NCI-H524 (cell line): ENCODE results near the gene RTL9.
"Not testable (repeated sequence)": the region's sequence is repeated elsewhere in the genome, so short reads cannot be mapped to it uniquely, and the experiment has no call there.

Source experiments
- DNase-seq, 2 experiments: peaks; one replicate each; lab custom pipeline; 2025; lab: John Stamatoyannopoulos, UW

The RTL9 gene

GRCh38 chrX:110406250-110406649 lies 47.6 kb downstream of the RTL9 start:
- DNase-seq: not testable (repeated sequence)

GRCh38 chrX:110406822-110407221 lies 48.2 kb downstream of the RTL9 start:
- no peak for DNase-seq

GRCh38 chrX:110407910-110408545 lies 49.4 kb downstream of the RTL9 start:
- peak; percentile 55 to 77 for DNase-seq
